OCI-LY1 (cell line): Measurements from ENCODE around the gene EDA.
"Not testable (repeated sequence)": the region's sequence is repeated elsewhere in the genome, so short reads cannot be mapped to it uniquely, and the experiment has no call there.

Source experiments
- H2AFZ ChIP-seq: fragments of 200-600 bp; sonication (generic), shearing (Covaris generic); 2 replicates; pipeline ENCODE4 v1.6.0; 2014; ENCODE audit warnings: antibody characterized with exemption, mild to moderate bottlenecking, low read length
- H3F3A ChIP-seq: fragments of 200-600 bp; sonication (generic), shearing (Covaris generic); 2 replicates; pipeline ENCODE4 v1.6.0; 2014; ENCODE audit warnings: mild to moderate bottlenecking, antibody characterized with exemption, low read length, moderate library complexity; ENCODE audit not compliant: insufficient read depth
- H3K27ac ChIP-seq: fragments of 200-600 bp; sonication (generic); 2 replicates; pipeline ENCODE4 v1.5.1; 2014; ENCODE audit warnings: low read length, mixed run types, mild to moderate bottlenecking, low read depth; ENCODE audit not compliant: poor library complexity, severe bottlenecking
- H3K27me3 ChIP-seq: fragments of 200-600 bp; sonication (generic); 2 replicates; pipeline ENCODE4 v1.6.0; 2014; ENCODE audit warnings: antibody characterized with exemption, mild to moderate bottlenecking, low read length, moderate library complexity; ENCODE audit not compliant: insufficient read depth
- H3K36me3 ChIP-seq: fragments of 200-600 bp; sonication (generic); 2 replicates; pipeline ENCODE4 v1.6.1; 2014; ENCODE audit warnings: mild to moderate bottlenecking, antibody characterized with exemption, low read length, moderate library complexity, mixed read lengths; ENCODE audit not compliant: insufficient read depth
- H3K4me1 ChIP-seq: fragments of 200-600 bp; sonication (generic); 2 replicates; pipeline ENCODE4 v1.5.1; 2014; ENCODE audit warnings: mild to moderate bottlenecking, low read length, moderate library complexity; ENCODE audit not compliant: insufficient read depth, severe bottlenecking
- H3K4me2 ChIP-seq: fragments of 200-600 bp; sonication (generic), shearing (Covaris generic); 2 replicates; pipeline ENCODE4 v1.6.1; 2014; ENCODE audit warnings: low read length
- H3K4me3 ChIP-seq: fragments of 200-600 bp; sonication (generic); 2 replicates; pipeline ENCODE4 v1.5.1; 2014; ENCODE audit warnings: low read length, low read depth, mild to moderate bottlenecking, mixed read lengths; ENCODE audit not compliant: poor library complexity, severe bottlenecking
- H3K79me2 ChIP-seq: fragments of 200-600 bp; shearing (Covaris generic); 2 replicates; pipeline ENCODE4 v1.6.1; 2016; ENCODE audit warnings: mixed run types, low read length, mixed read lengths; ENCODE audit not compliant: insufficient read depth
- H3K9ac ChIP-seq: fragments of 200-600 bp; sonication (generic), shearing (Covaris generic); 2 replicates; pipeline ENCODE4 v1.6.1; 2014; ENCODE audit warnings: mild to moderate bottlenecking, low read length, mixed read lengths
- H3K9me2 ChIP-seq: fragments of 200-600 bp; sonication (generic), shearing (Covaris generic); 2 replicates; pipeline ENCODE4 v1.6.1; 2014; ENCODE audit warnings: low read depth, mild to moderate bottlenecking, low read length, mixed read lengths
- H3K9me3 ChIP-seq: fragments of 200-600 bp; shearing (Covaris generic); 2 replicates; pipeline ENCODE4 v1.6.1; 2014; ENCODE audit warnings: low read length, mixed read lengths
- H4K20me1 ChIP-seq: fragments of 200-600 bp; sonication (generic), shearing (Covaris generic); 2 replicates; pipeline ENCODE4 v1.6.0; 2016; ENCODE audit warnings: mild to moderate bottlenecking, low read length; ENCODE audit not compliant: insufficient read depth
- CTCF ChIP-seq: fragments of 200-600 bp; sonication (generic), shearing (Covaris generic); IDR thresholded peaks from 2 replicates; pipeline ENCODE4 v1.5.1; 2017; ENCODE audit warnings: mild to moderate bottlenecking, antibody characterized with exemption, low read length, moderate library complexity, mixed read lengths
- EZH2 ChIP-seq: fragments of 200-600 bp; sonication (generic), shearing (Covaris generic); IDR thresholded peaks from 2 replicates; pipeline ENCODE4 v1.8.0; 2017; ENCODE audit warnings: borderline replicate concordance, mixed run types, mild to moderate bottlenecking, antibody characterized with exemption, low read length, moderate library complexity, mixed read lengths

Gene EDA

GRCh38 chrX:69995362-69996112, 379.6 kb downstream of the EDA start:
- no peaks in the 10 kb centered on the region for H4K20me1 ChIP-seq
- TF ChIP-seq EZH2 (no peak), CTCF (no peak)
- no peak overlapping the region for H3K4me3 ChIP-seq
- H3K9ac ChIP-seq: no peak overlapping the region
- no peaks in the 10 kb centered on the region for H3K9me2 ChIP-seq
- no peaks in the 10 kb centered on the region for H3K27me3 ChIP-seq
- H3F3A ChIP-seq: no peaks in the 10 kb centered on the region
- no peaks in the 10 kb centered on the region for H3K79me2 ChIP-seq
- no peaks in the 10 kb centered on the region for H3K36me3 ChIP-seq
- H3K4me1 ChIP-seq: no peaks in the 10 kb centered on the region
- no peaks in the 10 kb centered on the region for H3K9me3 ChIP-seq
- H2AFZ ChIP-seq: no peak overlapping the region
- no peak overlapping the region for H3K27ac ChIP-seq
- no peak overlapping the region for H3K4me2 ChIP-seq

DNA sequence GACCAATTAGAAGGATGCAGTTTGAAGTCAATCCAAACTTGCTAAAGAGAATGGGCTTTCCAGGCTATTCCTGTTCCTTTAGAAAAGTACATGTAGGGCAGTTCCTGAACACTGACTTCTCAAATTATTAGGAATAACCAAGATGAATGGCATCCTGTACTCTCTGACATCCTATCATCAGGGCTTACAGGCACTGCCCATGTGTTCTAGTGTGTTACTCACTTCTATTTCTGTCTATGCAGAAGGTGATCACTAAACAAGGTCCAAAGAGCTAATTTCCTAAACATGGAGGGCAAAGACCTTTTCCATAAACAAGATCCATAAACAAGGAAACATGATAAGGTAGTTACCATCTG, 380.2 kb downstream of the EDA start:
- Histone ChIP-seq H2AFZ (no peak overlapping the region), H3K4me1 (no peaks in the 10 kb centered on the region), H3K9ac (no peak overlapping the region), H3K27ac (no peak overlapping the region), H4K20me1 (no peaks in the 10 kb centered on the region), H3K4me3 (no peak overlapping the region), H3K79me2 (no peaks in the 10 kb centered on the region), H3K27me3 (no peaks in the 10 kb centered on the region), H3K9me3 (no peaks in the 10 kb centered on the region), H3K4me2 (no peak overlapping the region), H3F3A (no peaks in the 10 kb centered on the region), H3K36me3 (no peaks in the 10 kb centered on the region), H3K9me2 (no peaks in the 10 kb centered on the region)
- TF ChIP-seq CTCF: no peak
- TF ChIP-seq EZH2: no peak

- H3K4me3 ChIP-seq, H3K4me1 ChIP-seq, H3K27me3 ChIP-seq, H3K79me2 ChIP-seq, H3F3A ChIP-seq, H4K20me1 ChIP-seq, H3K36me3 ChIP-seq, H3K9me3 ChIP-seq, H2AFZ ChIP-seq, H3K9ac ChIP-seq, H3K4me2 ChIP-seq, H3K27ac ChIP-seq, H3K9me2 ChIP-seq: not testable (repeated sequence)
Observed at GRCh38 chrX:69998299-69998698, 382.4 kb downstream of the EDA start.

- Histone ChIP-seq H4K20me1 (no peaks in the 10 kb centered on the region), H3K9me2 (no peaks in the 10 kb centered on the region), H3K4me3 (no peak overlapping the region), H3F3A (no peaks in the 10 kb centered on the region), H3K4me1 (no peaks in the 10 kb centered on the region), H3K27ac (no peak overlapping the region), H3K27me3 (no peaks in the 10 kb centered on the region), H3K79me2 (no peaks in the 10 kb centered on the region), H2AFZ (no peak overlapping the region), H3K4me2 (no peak overlapping the region), H3K9me3 (no peaks in the 10 kb centered on the region), H3K9ac (no peak overlapping the region), H3K36me3 (no peaks in the 10 kb centered on the region)
- TF ChIP-seq EZH2: no peak
- no peak for TF ChIP-seq CTCF
Observed at GRCh38 chrX:70001269-70001668, 385.4 kb downstream of the EDA start.
